NCI-H748 (cell line): ENCODE results near the gene FRAS1.
"Not testable (repeated sequence)": the region's sequence is repeated elsewhere in the genome, so short reads cannot be mapped to it uniquely, and the experiment has no call there.

Source experiments
- DNase-seq: peaks from one replicate; lab custom pipeline; 2025; ENCODE audit not compliant: unreplicated experiment; lab: John Stamatoyannopoulos, UW

The FRAS1 gene

DNA sequence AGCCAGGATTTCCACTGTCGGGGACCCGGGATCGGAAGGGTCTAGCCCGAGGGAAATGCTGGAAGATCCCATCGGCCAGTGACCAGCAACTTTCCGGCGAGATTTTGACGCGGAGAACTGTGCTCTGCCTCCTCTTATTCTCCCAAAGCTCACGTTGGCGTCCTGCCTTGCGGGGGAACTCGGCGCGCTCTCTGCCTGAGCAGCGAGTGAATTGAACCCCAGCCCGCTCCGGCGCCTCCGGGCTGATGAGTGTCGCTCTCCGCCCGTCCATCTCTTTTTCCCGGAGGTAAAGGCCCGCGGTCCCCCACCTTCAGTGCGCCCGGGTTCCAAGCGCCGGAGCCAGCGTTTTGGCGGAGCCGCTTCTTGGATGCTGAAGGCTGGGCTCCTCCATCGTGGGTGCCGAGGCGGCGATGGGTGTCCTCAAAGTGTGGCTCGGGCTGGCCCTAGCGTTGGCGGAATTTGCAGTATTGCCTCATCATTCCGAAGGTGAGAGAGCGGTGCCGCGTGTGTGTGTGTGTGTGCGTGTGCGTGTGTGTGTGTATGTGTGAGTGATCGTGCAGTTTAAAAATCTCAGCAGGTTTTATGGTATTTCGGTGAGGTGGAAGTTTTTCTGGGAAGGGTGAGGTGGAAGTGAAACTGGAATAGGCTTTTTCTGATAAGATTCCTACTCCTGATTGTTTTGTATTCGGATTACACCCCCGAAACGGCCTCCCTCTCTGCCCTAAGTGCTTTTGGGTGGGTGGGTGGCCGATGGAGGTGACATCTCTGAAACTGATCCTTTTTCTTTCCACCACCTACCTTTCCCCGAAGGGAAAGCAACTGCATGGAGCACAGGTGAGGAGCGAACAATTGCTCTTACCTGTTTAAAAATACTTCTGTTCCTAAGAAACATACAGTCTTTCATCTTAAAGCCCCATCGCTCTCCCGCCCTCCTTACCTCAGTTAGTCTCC, 752 bp downstream of the FRAS1 start:
- peak; percentile 62 for DNase-seq

DNA sequence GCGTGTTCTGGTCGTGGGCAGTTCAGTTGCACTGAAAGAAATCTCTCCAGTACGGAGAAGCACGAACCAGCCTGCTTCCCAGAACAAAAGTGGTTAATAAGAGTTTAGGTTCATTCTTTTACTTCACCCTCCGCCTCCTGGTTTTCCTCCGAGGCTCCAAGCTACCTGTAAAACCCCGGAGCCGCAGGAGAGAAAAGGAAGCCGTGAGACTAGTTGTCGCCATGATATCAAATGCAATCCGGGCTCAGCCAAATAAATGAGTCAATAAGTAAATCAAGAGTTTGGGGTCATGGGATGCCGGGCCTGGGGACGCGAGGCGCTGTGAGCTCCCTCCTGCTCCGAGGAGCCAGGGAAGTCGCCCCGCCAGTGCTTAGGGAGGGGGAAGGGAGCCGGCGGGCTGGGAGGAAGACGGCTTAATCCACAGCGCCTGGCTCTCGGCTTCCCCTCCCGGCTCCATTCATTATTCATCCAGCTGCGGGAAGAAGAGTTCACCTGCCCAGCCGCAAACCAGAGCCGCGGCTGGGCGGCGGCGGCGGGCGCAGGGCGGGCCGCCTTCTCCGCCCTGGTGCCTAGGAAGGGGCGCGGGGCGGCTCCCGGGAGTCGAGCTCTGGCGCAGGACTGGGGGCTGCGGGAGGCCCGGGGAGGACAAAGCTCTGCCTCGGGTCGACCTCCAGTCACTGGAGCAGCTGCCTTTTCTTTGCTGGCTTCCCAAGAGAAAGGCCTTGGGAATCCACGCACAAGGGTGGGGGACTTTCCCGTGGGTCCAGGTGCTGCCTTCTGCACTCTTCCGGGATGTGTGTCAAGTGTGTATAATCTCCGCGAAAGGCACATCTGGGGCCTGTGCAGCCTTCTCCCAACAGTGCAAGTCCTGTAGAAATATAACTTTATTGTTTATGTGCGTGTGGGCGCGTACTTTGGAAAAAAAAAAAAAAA, 1.7 kb downstream of the FRAS1 start:
- DNase-seq, result peak; percentile 65

DNA sequence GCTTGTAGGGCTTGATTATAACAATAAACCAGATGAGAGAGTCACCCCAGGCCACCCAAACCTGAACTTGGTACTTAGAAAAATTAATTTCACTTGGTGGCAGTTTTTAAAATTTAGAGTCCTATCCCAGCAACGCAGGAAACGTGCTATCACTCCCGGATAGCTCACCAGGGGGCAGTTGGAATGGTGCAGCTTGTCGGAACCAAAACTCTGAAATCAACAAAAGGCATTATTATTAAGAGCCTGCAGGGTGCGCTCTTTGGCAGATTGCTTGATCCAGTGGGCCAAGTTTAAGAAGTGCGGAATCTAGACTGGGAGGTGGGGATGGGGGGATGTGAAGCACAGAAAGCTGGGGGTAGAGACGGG, 2.4 kb downstream of the FRAS1 start:
- peak; percentile 81 for DNase-seq

DNA sequence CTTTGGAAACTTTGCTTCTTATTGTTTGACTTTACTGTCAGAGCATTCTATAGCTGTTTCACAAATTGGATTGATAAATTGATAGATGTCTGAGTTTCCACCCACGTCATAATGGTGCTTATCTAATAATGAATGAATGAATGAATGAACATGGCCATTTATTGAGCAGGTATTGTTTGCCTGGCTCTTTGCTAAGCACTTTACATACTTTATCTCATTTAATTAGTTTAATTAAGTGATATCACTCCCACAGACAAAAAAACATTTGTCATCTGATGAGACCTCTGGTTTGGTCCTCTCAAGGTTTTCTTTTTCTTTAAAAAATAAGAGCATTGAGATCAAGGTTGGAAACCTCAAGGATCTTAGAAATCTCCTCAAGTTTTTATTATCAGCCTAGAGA, 2.8 kb downstream of the FRAS1 start:
- DNase-seq, result no peak

DNA sequence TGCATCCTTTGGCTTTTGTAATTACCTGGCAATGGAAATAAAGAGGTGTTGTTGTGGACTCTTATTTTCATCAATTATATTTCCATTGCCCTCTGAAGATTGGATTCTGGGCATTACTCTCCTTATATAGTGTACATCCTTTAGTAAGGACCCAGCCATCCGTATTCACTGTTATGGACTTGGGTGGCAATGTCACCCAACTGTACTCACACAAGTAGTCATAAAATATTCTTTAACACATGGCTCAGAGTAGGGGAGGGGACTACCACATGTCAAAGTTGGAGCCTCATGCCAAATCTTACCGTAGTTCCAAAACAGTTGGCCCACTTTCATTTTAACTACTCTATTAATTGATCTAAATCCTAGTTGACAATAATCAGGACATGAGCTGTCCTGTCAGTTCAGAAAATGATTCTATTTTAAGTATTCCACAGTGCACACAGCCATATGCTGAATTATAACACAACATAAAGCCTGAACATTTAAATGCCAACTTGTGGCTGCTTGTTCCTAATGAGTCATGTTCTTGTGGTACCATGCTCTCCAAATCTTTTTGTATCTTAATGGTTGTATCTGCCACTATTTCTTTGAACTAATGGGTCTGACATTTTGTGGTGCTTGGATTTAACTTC, 4.9 kb downstream of the FRAS1 start:
- no peak for DNase-seq

DNA sequence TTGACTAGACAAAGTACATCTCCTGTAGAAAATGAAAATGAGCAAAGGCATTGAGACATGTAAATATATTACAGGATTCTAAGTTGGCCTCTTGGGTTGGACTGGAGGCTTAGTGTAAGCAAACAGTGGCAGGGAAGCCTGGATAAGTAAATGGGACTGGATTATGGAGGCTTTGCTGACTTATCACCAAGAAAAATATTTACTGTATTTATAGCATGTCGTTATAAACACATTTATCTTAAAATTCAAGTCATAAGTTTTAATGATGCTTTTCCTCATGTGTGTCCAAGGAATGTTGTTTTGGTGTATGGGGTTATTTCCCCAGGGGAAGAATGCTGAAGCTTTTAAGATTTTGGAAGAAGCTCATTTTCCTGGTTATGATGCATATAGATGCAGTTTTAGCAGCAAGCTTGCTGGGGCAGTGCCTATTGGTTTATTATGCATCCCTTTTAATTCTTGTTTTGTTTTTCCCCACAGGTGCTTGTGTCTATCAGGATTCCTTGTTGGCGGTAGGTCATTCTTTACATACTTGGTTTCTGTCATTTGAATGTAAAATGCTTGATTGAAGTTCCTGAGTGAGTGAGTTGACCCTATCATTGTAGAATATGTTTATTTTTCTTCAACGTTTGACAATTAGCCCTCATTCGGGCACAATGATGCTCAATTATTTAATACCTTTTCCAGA, 8.5 kb downstream of the FRAS1 start:
- DNase-seq, result peak; percentile 81

DNA sequence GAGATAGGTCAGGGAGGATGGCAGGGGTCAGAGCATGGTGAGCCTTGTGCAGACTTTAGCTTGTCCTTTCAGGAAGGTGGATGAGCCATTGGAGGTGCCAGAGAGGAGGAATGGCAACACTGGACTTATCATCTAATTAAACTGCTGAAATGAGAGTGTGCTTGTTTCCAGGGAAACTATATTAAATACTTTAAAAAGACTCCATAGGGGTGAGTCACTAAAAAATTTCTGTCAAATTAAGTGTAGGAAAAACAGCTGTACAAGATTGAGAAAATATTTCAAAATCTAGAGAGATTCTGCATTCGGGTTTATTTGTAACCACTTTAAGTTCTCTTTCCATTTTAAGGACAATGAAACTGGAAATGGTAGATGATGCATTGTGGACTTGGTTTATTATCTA, 11.4 kb downstream of the FRAS1 start:
- no peak for DNase-seq

DNA sequence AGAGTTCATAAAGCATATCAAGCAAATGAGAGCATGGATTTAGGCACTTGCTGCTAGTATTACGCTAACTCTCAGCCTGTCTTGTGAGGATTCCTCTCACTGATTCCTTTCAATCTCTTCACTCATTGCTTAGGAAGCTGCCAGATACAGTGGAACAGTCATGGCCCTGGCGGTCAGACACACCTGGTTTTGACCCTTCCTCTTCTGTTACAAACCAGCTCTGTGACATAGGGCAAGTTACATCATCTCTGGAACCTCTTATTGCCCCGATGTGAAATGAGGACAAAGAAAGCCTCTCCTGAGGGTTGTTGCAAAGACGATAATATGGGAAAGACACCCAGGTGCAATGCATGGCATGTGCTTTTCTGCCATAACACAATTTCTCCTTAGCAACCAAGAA, 12.2 kb downstream of the FRAS1 start:
- no peak for DNase-seq

DNA sequence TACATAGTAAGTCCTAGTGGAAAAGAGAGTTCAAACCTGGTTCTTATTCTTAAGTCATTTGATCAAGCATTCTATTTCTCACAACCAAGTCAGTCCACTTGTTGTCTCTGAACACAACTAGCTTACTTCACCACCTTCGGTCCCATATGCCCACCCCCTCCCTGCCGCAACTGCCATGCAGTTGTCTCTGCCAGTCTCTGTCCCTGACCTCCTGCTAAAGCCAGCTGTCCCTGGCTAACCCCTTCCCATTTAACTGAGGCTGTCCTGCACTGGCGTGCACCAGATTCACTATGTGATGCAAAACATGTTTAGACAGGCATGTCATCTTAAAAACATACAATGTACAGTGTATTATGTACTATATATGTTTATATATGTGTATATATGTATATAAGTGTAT, 12.7 kb downstream of the FRAS1 start:
- no peak for DNase-seq

DNA sequence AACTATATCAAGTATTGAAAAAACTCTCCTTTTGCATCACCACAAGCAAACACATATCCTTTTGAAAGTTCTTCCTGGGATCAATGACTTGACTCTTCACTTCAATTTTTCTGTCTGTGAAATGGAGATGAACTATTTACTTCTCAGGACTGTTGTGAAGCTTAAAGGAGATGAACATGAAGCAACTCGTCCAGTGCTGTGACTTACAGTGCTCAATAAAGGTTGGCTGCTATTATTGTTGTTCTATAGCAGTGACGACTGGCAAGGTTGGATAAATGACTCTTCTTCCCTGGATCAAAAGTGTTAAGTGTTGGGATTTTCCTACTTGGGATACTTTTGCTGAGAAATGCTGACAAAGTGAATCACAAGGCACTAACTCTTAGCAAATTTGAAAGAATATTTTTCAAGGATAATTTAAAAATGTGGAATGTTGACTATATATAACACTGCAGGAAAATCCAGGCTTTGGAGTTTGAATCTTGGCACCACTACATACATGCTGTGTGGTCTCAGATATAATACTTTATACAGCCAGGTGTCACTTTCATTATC, 13.7 kb downstream of the FRAS1 start:
- DNase-seq, result no peak

DNA sequence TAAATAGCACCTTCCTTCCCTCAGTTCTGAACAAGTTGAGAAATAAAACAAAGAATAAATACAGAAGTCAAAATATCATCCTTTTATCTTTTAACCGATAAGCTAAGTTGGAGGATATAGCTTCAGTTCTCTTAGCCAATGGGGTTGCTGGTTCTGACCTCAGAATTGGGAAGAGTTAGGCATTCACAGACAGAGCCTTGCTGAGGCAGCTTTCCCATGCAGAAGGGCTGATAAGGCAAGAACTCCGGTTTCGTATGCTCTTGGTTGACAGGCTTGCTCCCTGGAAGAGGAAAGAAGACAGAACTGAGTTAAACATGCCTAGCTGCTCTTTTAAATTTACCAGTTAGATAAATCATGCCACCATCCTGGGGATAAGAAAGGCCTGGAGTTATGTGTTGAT, 17.6 kb downstream of the FRAS1 start:
- DNase-seq, result no peak

DNA sequence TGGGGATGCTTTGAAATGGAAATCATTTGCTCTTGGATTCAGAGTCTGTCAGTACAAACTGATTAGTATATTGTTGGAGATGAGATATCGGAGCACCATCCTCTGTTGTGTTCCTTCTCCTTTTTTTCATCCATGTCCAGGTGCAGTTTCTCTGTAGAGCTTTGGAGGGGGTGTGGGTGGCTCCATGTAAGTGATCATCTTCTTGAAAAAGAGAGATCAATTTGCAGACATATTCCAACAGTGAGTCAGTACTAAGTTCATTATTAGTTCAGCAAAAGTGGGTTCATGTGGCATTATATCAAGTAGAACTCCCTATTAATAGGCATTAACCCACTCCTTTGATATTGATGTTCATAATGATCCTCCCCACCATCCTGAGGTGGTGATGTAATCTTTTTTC, 18.9 kb downstream of the FRAS1 start:
- no peak for DNase-seq

DNA sequence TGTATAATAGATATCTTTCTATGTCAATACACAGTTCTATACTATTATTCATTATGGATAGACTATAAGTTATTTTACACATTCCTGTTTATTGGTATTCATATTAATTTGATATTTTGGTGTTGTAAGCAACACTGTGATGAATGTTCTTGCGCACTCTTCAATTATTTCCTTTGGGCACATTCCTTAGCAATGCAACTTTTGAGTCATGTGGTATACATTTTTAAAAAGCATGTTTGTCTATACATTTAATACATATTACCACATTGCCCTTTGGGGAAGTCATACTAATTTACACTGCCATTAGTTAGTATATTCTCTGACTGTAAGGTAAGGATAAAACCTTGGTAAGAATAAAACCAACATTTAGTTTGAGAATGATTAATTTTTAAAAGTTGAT, 21.0 kb downstream of the FRAS1 start:
- no peak for DNase-seq

DNA sequence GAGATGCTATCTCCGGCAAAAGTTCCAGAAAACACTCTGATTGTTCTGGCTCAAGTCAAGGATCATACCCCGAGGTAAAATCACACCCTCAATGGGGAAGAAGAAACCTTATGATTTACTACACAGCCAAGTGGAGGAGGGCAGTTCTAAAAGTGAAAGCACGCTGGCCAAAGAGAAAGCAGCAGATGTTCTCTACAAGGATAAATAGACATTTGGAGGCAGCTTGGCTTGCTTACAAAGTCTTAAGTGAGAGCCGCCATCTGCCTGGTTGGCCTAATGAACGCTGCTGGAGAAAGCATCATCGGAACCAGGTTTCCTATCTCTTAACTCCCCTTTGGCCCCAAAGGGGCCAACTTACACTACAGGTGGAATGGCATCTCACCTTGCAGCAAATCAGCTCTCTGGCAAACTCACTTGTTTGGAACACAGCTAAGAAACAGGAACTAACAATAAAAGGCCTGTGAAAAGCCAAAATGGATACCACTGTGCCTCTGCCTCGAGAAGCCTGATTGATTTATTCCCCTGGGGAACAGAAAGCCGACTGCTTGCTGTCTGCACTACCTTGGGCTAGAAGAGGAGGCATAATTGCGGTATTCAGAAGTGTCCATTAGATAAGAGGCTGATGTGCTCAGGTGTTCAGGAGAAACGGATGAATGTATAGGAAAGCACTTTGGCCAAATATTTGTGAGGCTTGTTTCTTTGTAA, 22.8 kb downstream of the FRAS1 start:
- DNase-seq, result peak; percentile 9

DNA sequence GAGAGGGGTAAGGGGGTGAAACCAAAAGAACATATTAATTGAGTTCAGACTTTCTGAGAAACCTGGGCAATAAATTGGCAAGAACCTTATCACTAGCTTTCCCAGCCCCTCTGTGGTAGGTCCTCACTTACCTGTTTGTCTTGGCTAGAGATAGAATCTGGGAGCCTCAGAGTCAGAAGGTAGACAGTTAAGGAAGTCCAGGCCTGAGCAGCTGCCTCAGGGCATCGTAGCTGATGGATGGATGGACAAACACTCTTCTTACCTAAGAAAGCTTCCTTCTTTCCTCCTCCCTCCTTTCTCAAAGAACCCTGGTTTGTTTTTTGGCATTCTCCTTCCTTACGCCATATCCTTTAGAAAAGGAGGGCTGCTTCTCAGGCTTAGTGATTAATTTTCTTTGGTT, 24.4 kb downstream of the FRAS1 start:
- no peak for DNase-seq

DNA sequence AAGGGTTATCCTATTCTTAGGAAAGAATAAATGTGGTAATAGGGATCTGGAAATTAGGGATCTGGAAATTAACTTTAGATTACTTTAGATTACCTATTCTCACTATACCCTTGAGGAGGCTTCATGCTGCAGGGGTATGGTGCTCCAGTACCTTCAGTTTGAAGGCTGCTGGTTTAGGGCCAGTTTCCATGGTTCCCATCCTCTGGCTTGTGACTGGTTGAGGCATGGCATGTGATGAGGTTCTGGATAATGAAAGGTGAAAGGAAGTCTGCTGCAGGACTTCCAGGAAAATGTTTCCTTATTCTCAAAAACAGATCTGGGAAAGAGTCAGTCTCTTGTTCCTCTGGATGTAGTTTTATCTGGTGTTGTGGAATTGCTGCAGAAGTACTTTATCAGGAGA, 25.9 kb downstream of the FRAS1 start:
- DNase-seq, result no peak

DNA sequence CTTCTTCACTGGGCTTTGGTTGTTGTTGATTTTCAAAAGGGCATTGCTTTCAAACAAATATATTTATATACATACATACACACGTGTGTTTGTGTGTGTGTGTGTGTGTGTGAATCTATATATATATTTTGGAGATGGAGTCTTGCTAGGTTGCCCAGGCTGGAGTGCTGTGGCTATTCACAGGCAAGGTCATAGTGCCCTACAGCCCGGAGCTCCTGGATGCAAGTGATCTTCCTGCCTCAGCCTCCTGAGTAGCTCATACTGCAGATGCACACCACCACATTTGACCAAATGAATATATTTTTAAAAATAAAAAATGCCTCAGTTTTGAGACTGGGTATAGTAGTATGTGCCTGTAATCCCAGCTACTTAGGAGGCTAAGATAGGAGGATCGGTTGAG, 34.4 kb downstream of the FRAS1 start:
- DNase-seq, result no peak

DNA sequence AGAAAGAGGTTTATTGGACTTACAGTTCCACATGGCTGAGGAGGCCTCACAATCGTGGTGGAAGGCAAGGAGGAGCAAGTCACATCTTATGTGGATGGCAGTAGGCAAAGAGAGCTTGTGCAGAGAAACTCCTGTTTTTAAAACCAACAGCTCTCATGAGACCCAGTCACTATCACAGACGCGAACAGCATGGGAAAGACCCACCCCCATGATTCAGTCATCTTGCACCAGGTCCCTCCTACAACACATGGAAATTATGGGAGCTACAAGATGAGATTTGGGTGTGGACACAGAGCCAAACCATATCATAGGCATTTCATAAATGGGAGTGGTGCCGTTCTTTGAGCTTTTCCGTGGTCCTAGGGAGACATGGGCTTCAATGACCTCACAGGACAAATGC, 35.2 kb downstream of the FRAS1 start:
- DNase-seq, result not testable (repeated sequence)

DNA sequence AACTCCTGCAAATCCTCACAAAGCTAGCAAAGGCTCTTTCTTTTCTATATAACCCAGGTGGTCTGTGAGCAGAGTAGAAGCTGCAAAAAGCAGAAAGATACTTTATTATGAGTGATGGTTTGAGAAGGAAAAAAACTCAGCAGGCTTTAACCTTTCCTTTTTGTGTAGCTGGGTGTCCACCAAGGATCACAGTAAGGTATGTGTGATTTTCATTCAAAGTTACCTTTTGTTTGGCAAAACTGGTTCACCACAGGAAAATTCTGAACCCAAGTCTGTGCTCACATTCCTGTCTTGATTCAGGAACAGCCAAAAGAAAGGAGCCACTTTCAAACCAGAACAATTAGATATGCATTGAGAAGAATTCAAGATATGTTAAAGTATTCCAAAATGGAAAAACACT, 35.7 kb downstream of the FRAS1 start:
- no peak for DNase-seq

DNA sequence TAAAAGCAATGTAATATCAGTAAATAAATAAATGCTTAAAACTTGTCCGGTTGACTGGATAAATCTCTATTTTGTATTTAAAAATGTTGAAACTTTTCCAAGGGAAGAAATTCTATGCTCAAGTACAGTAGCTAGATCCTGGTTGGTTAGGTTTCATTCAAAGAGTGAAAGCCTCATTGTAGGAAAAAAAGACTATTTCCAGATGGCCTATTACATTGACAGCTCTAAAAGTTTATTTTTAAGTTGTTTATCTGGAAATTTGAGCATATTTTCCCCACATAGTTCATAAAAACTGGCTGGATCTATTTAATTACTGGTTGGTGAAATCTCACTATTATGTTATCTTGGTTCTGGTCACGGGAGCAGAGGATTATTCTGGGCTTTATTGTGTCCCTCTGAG, 38.0 kb downstream of the FRAS1 start:
- no peak for DNase-seq
